ENCODE measurements around the gene RTP5.

RTP5 gene

GRCh38 chr2:241843321-241844065 is 26.0 kb upstream of the RTP5 start:
- Histone ChIP-seq H2AFZ (ENCODE audit: low read depth, low read length, severe bottlenecking) (no peak overlapping the region), H3K4me2 (ENCODE audit: low read depth, low read length, poor library complexity, severe bottlenecking) (no peak overlapping the region), H3K9me2 (replicated peaks; ENCODE audit: insufficient read depth, low read length) (no peaks in the 10 kb centered on the region), H3K27ac (ENCODE audit: low read depth, low read length) (no peak overlapping the region), H3F3A (ENCODE audit: insufficient read depth) (no peaks in the 10 kb centered on the region), H3K9me3 (ENCODE audit: insufficient read depth, low read length) (no peaks in the 10 kb centered on the region), H3K9ac (ENCODE audit: low read length) (no peak overlapping the region), H3K27me3 (ENCODE audit: low read length) (no peaks in the 10 kb centered on the region), H3K36me3 (ENCODE audit: low read length) (no peaks in the 10 kb centered on the region), H3K79me2 (ENCODE audit: insufficient read depth, low read length) (no peaks in the 10 kb centered on the region), H4K20me1 (ENCODE audit: low read depth, low read length) (no peaks in the 10 kb centered on the region), H3K4me3 (ENCODE audit: insufficient read depth, low read length, poor library complexity, severe bottlenecking) (no peak overlapping the region)
- TF ChIP-seq EZH2phosphoT487 (conservative IDR thresholded peaks at IDR 0.05; ENCODE audit: low read length) (no peak), CTCF (IDR thresholded peaks at IDR 0.05; ENCODE audit: insufficient read depth, low read length, poor library complexity, severe bottlenecking) (no peak)

- Histone ChIP-seq H3K27me3 (ENCODE audit: low read length) (no peaks in the 10 kb centered on the region), H3K9me3 (ENCODE audit: insufficient read depth, low read length) (no peaks in the 10 kb centered on the region), H3K4me3 (ENCODE audit: insufficient read depth, low read length, poor library complexity, severe bottlenecking) (no peak overlapping the region), H3K27ac (ENCODE audit: low read depth, low read length) (no peak overlapping the region), H3K79me2 (ENCODE audit: insufficient read depth, low read length) (no peaks in the 10 kb centered on the region), H3K9me2 (replicated peaks; ENCODE audit: insufficient read depth, low read length) (no peaks in the 10 kb centered on the region), H3K4me2 (ENCODE audit: low read depth, low read length, poor library complexity, severe bottlenecking) (no peak overlapping the region), H3K9ac (ENCODE audit: low read length) (no peak overlapping the region), H3F3A (ENCODE audit: insufficient read depth) (no peaks in the 10 kb centered on the region), H4K20me1 (ENCODE audit: low read depth, low read length) (no peaks in the 10 kb centered on the region), H3K36me3 (ENCODE audit: low read length) (no peaks in the 10 kb centered on the region), H2AFZ (ENCODE audit: low read depth, low read length, severe bottlenecking) (no peak overlapping the region)
- no peak for TF ChIP-seq EZH2phosphoT487 (conservative IDR thresholded peaks at IDR 0.05; ENCODE audit: low read length)
- no peak for TF ChIP-seq CTCF (IDR thresholded peaks at IDR 0.05; ENCODE audit: insufficient read depth, low read length, poor library complexity, severe bottlenecking)
Observed at GRCh38 chr2:241844066-241844728, 25.3 kb upstream of the RTP5 start.

- Histone ChIP-seq H3K4me2 (ENCODE audit: low read depth, low read length, poor library complexity, severe bottlenecking) (no peak overlapping the region), H3K27ac (ENCODE audit: low read depth, low read length) (no peak overlapping the region), H4K20me1 (ENCODE audit: low read depth, low read length) (no peaks in the 10 kb centered on the region), H3F3A (ENCODE audit: insufficient read depth) (no peaks in the 10 kb centered on the region), H3K79me2 (ENCODE audit: insufficient read depth, low read length) (no peaks in the 10 kb centered on the region), H2AFZ (ENCODE audit: low read depth, low read length, severe bottlenecking) (no peak overlapping the region), H3K9me2 (replicated peaks; ENCODE audit: insufficient read depth, low read length) (no peaks in the 10 kb centered on the region), H3K36me3 (ENCODE audit: low read length) (no peaks in the 10 kb centered on the region), H3K27me3 (ENCODE audit: low read length) (no peaks in the 10 kb centered on the region), H3K9me3 (ENCODE audit: insufficient read depth, low read length) (no peaks in the 10 kb centered on the region), H3K9ac (ENCODE audit: low read length) (no peak overlapping the region), H3K4me3 (ENCODE audit: insufficient read depth, low read length, poor library complexity, severe bottlenecking) (no peak overlapping the region)
- no peak for TF ChIP-seq CTCF (IDR thresholded peaks at IDR 0.05; ENCODE audit: insufficient read depth, low read length, poor library complexity, severe bottlenecking)
- no peak for TF ChIP-seq EZH2phosphoT487 (conservative IDR thresholded peaks at IDR 0.05; ENCODE audit: low read length)
Observed at GRCh38 chr2:241844831-241845578, 24.5 kb upstream of the RTP5 start.
